Activated effector memory CD4-positive, alpha-beta T cell treated with Interleukin-2 at 50 U/mL for 16 hours (primary cell): Measurements from ENCODE around the gene RETREG3.
"Not testable (repeated sequence)": the region's sequence is repeated elsewhere in the genome, so short reads cannot be mapped to it uniquely, and the experiment has no call there.

Experiments used
- DNase-seq: peaks from one replicate; pipeline ENCODE4 v3.0.0-alpha.2; 2020

Gene RETREG3

GRCh38 chr17:42548993-42549755, 60.0 kb downstream of the RETREG3 start:
- no peak for DNase-seq

GRCh38 chr17:42548070-42548837, 60.9 kb downstream of the RETREG3 start:
- DNase-seq, result peak; percentile 68

GRCh38 chr17:42547698-42548069, 61.5 kb downstream of the RETREG3 start:
- DNase-seq, result no peak

GRCh38 chr17:42547001-42547461, 62.1 kb downstream of the RETREG3 start:
- DNase-seq, result no peak

DNA sequence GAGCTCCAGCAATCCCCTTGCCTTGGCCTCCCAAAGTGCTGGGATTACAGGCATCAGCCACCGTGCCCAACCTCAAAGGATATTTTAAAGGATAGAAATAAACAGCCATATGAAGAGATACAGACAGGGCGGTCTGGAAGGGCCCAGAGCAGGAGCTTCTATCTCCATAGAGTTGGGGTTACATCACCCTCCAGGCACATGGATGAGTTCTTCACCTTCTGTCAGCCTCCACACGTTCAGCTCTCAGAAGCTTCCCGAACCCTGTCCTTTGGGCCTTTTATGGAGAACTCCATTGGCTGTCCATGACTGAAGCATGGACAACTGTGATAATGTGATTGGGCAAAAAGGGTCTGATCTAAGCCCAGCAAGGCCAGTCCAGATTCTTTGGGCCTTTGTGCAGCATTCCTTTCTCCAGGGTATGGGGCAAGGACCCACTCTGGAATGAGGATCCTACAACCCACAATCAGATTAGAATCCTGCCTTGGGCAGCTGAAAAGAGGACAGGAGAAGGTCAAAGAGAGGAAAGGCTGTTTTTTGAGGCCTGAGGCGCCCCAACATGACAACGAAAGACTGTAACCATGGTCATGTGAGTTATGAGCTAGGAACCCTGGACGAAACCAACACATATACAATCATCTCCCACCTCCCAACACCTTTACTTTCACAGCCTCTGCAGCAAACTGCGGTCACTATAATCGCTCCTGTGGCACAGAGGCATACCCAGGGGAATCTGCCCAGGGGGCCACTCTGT, 63.2 kb downstream of the RETREG3 start:
- not testable (repeated sequence) for DNase-seq

DNA sequence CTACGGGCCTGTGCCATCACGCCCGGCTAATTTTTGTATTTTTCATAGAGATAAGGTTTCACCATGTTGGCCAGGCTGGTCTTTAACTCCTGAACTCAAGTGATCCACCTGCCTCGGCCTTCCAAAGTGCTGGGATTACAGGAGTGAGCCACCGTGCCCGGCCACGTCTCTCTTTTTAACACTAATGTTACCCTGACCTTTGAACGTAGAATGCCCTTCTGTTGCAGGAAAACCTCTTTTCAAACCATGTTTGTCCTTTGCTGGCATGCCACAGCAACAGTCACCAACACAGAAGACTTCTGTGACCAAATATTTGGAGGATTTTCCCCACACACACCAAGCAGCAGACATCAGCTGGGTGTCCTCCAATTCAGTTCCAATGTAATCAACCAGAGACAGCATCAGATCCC, 64.3 kb downstream of the RETREG3 start:
- DNase-seq, result no peak

DNA sequence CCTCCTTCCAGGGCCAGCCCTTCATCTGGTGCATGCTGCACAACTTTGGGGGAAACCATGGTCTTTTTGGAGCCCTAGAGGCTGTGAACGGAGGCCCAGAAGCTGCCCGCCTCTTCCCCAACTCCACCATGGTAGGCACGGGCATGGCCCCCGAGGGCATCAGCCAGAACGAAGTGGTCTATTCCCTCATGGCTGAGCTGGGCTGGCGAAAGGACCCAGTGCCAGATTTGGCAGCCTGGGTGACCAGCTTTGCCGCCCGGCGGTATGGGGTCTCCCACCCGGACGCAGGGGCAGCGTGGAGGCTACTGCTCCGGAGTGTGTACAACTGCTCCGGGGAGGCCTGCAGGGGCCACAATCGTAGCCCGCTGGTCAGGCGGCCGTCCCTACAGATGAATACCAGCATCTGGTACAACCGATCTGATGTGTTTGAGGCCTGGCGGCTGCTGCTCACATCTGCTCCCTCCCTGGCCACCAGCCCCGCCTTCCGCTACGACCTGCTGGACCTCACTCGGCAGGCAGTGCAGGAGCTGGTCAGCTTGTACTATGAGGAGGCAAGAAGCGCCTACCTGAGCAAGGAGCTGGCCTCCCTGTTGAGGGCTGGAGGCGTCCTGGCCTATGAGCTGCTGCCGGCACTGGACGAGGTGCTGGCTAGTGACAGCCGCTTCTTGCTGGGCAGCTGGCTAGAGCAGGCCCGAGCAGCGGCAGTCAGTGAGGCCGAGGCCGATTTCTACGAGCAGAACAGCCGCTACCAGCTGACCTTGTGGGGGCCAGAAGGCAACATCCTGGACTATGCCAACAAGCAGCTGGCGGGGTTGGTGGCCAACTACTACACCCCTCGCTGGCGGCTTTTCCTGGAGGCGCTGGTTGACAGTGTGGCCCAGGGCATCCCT, 65.7 kb downstream of the RETREG3 start:
- no peak for DNase-seq

DNA sequence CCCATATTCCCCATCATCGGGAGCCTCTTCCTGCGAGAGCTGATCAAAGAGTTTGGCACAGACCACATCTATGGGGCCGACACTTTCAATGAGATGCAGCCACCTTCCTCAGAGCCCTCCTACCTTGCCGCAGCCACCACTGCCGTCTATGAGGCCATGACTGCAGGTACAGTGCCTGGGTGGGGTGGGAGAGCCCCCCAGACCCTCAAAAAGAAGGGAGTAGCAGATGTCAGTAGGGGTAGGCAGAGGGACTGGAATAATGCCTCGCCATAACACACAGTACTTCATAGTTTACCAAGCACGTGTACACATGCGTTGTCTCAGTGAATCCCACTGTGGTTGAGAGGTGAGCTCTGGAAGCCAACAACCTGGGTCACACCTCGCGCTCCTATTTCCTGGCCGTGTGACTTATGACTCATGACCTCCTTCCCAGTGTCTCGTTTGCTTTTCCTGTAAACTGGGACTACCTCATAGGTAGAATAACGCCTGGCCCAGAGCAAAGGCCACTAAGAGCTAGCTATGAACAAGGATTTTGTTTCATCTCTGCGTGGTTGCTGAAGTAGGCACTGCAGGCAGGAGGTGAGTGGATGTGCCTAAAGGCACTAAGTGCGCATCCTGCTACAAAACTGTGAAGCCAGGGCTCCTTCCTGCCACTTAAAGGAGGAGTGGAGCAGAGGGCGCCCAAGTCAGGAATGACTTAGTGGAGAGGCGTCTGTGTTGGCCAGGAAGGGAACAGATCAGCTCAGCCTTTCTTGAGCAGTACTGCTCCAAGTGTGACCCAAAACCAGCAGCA, 67.9 kb downstream of the RETREG3 start:
- no peak for DNase-seq

DNA sequence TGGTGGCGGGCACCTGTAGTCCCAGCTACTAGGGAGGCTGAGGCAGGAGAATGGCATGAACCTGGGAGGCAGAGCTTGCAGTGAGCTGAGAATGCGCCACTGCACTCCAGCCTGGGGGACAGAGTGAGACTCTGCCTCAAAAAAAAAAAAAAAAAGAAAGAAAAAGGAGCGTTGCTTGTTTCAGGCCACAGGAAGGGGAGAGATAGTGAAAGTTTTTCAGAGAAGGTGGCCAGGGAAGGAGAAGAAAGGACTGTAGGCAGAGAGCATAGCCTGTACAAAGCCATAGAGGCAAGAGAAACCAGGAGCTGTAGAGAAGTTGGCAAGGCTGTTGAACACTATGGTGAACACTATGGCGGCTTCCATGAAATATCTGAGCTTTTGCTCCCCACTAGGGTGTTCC, 68.6 kb downstream of the RETREG3 start:
- not testable (repeated sequence) for DNase-seq

GRCh38 chr17:42538482-42538881, 70.7 kb downstream of the RETREG3 start:
- no peak for DNase-seq

DNA sequence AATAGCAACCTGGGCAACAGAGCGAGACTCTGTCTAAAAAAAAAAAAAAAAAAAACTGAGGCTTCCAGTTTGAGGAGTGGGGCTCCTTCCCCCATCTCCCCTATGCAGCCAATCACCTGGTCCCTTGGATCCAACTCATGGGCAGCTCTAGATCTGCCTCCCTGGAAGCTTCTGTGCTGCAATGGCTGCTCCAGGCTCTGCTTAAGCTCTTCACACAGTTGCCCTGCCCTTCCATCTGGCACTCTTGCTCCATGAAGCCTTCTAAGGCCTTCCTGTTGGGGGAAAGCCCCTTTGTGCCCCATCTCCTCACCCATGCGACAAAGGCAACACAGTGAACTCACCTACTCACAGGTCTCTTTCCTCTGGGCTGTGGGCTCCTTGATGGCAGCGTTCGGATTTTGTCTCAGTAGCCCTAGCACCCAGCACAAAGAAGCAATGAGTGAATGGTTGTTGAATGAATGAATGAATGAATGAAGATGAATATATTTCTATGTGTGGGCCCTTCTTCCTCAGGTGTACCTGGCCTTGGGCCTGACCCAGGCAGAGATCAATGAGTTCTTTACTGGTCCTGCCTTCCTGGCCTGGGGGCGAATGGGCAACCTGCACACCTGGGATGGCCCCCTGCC, 71.2 kb downstream of the RETREG3 start:
- no peak for DNase-seq

DNA sequence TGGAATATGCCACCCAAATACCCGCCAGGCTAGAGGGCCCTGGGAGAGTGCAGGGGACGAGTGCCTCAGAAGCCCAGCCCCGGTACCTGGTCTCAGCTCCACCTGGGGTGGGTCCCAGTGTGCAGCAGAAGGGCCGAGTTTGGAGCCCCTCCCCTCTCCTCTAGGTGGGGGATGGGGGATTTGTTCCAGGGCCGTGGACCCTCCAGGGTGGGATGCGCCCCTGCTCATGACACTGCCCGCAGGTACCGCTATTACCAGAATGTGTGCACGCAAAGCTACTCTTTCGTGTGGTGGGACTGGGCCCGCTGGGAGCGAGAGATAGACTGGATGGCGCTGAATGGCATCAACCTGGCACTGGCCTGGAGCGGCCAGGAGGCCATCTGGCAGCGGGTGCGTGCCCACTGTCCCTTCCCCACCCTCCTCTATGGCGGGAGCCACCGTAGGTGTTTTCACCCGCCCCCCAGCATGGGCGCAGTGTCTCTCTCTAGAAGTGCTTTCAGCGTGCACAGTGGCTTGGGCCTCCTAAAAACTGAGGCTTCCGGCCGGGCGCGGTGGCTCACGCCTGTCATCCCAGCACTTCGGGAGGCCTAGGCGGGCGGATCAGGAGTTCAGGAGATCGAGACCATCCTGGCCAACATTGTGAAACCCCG, 71.9 kb downstream of the RETREG3 start:
- DNase-seq, result no peak

GRCh38 chr17:42536372-42537155, 72.6 kb downstream of the RETREG3 start:
- peak; percentile 68 for DNase-seq

- peak; percentile 74 for DNase-seq
These were observed 73.2 kb downstream of the RETREG3 start, which contains the start of gene NAGLU for GRCh38 chr17:42536048-42536371. TSS of gene NAGLU (plus strand) at chr17:42536241. CDS start at chr17:42536273, 32 bp downstream.

DNA sequence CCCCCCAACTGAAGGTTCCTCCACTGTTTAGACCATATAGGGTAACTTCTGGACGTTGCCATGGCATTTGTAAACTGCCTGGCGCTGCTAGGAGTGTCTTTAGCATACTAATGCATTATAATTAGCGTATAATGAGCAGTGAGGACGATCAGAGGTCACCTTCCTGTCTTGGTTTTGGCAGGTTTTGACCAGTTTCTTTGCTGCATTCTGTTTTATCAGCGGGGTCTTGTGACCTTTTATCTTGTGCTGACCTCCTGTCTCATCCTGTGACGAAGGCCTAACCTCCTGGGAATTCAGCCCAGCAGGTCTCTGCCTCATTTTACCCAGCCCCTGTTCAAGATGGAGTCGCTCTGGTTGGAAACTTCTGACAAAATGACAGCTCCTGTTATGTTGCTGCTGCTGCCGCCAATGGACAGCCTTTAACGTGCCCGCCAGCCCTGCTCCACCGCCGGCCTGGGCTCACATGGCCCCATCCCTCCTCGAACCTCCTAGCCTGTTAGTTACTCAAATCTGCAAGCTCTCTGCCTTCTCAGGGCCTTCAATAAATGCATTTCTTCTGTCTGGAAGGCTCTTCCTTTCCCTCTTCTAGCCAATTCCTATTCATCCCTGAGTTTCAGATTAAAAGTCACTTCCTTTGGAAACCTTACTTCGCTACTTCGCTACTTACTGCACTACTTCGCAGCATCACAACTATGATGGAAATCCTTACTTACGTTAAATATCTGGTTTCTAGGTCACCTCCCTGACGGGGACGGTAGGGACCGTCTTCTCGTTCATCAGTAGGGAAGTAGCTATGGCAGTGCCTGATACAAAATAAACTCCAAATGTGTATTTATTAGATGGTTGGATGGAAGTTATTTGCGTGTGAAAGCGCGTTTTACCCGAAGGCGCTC, 73.8 kb downstream of the RETREG3 start:
- DNase-seq, result no peak

GRCh38 chr17:42531455-42532354, 77.5 kb downstream of the RETREG3 start:
- peak; percentile 40 for DNase-seq

- DNase-seq, result no peak
These were observed 78.2 kb downstream of the RETREG3 start for GRCh38 chr17:42530952-42531454.
